Gastrocnemius medialis (tissue), 4 donors: Measurements from ENCODE around the gene BCL11A.

Source experiments
- POLR2A ChIP-seq, 2 donors: fragments of 450-650 bp; IDR thresholded peaks; one replicate each; pipeline ENCODE4 v1.6.1; 2017; ENCODE audit warnings: antibody characterized with exemption in 2 of 2, mild to moderate bottlenecking in 2 of 2, moderate library complexity in 2 of 2
- TF ChIP-seq, protein P1 (sequence below), 5 experiments: fragments of 450-650 bp in 3 of 5; fragments of 200-600 bp in 2 of 5; sonication (generic) in 2 of 5; IDR thresholded peaks in 4 of 5; conservative IDR thresholded peaks in 1 of 5; 1 replicate in 4 of 5; 2 replicates in 1 of 5; pipeline ENCODE4 v1.5.1; 2016 to 2019; ENCODE audit warnings: antibody characterized with exemption in 5 of 5, mild to moderate bottlenecking in 3 of 5, moderate library complexity in 3 of 5

DNA sequence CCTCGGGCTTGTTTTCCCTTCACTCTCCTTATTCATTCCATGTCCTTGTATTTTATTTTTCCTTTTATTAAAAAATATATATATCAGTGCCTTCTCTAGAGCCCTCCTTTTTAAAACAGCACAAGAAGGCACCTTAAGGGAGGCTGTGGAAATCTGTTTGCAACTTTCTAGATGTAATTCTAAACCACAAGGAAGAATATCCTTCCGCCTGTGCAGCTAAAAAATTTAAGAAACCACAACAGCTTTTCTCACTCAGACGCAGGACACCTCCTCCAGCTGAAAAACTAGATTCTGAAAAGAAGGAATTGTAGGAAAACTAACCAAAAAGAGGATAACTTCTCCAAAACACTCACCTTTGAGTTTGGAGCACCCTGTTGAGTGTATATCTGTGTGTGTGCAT lies 142.2 kb downstream of the BCL11A start:
- TF ChIP-seq POLR2A (IDR thresholded peaks at IDR 0.05) = no peak
- TF ChIP-seq, protein P1, sequence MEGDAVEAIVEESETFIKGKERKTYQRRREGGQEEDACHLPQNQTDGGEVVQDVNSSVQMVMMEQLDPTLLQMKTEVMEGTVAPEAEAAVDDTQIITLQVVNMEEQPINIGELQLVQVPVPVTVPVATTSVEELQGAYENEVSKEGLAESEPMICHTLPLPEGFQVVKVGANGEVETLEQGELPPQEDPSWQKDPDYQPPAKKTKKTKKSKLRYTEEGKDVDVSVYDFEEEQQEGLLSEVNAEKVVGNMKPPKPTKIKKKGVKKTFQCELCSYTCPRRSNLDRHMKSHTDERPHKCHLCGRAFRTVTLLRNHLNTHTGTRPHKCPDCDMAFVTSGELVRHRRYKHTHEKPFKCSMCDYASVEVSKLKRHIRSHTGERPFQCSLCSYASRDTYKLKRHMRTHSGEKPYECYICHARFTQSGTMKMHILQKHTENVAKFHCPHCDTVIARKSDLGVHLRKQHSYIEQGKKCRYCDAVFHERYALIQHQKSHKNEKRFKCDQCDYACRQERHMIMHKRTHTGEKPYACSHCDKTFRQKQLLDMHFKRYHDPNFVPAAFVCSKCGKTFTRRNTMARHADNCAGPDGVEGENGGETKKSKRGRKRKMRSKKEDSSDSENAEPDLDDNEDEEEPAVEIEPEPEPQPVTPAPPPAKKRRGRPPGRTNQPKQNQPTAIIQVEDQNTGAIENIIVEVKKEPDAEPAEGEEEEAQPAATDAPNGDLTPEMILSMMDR (IDR thresholded peaks at IDR 0.05 in 4 of 5, conservative IDR thresholded peaks at IDR 0.05 in 1 of 5) = no peak
